Measurements from ENCODE around the gene U2AF1L4. TPM values are rescaled to one million over a fixed set of nuclear protein-coding genes. Genes with fewer than 3 reads are reported as not detected.

Gene U2AF1L4
- polyA plus RNA-seq, 1 donor from 2014 or later: 57.0 TPM

GRCh38 chr19:35733180-35734125, 11.8 kb downstream of the U2AF1L4 start:
- no peak overlapping the region for H3K9ac ChIP-seq (ENCODE audit: low read length)
- H2AFZ ChIP-seq (ENCODE audit: low read depth, low read length): no peak overlapping the region
- H3K9me3 ChIP-seq (ENCODE audit: low read length): no peaks in the 10 kb centered on the region
- no peaks in the 10 kb centered on the region for H3F3A ChIP-seq (ENCODE audit: insufficient read depth, low read length, poor library complexity, severe bottlenecking)
- TF ChIP-seq POLR2AphosphoS5 (IDR thresholded peaks at IDR 0.05) (no peak), RAD21 (conservative IDR thresholded peaks at IDR 0.05) (no peak), SMC3 (conservative IDR thresholded peaks at IDR 0.05; ENCODE audit: poor library complexity) (no peak), EP300 (conservative IDR thresholded peaks at IDR 0.05; ENCODE audit: poor library complexity, severe bottlenecking) (no peak), EZH2 (IDR thresholded peaks at IDR 0.05; ENCODE audit: borderline replicate concordance, insufficient read depth, low read length, poor library complexity, severe bottlenecking) (no peak), REST (IDR thresholded peaks at IDR 0.05; ENCODE audit: borderline replicate concordance) (no peak), MXI1 (conservative IDR thresholded peaks at IDR 0.05; ENCODE audit: poor library complexity, severe bottlenecking) (no peak), CTCF (IDR thresholded peaks at IDR 0.05; ENCODE audit: poor library complexity, severe bottlenecking) (no peak), TAF1 (IDR thresholded peaks at IDR 0.05; ENCODE audit: low read depth) (no peak)
- no peak overlapping the region for H3K4me2 ChIP-seq (ENCODE audit: low read length)
- no peak overlapping the region for H3K27ac ChIP-seq (ENCODE audit: low read length)
- H3K79me2 ChIP-seq (replicated peaks; ENCODE audit: insufficient read depth, low read length): no peaks in the 10 kb centered on the region
- no peaks in the 10 kb centered on the region for H4K20me1 ChIP-seq (ENCODE audit: insufficient read depth)
- no peaks in the 10 kb centered on the region for H3K9me2 ChIP-seq (ENCODE audit: insufficient read depth, low read length)
- no peak overlapping the region for H3K4me3 ChIP-seq (ENCODE audit: low read length)
- H3K36me3 ChIP-seq (ENCODE audit: insufficient read depth, low read length): no peaks in the 10 kb centered on the region
- no peaks in the 10 kb centered on the region for H3K27me3 ChIP-seq (ENCODE audit: insufficient read depth, low read depth, low read length)

- Histone ChIP-seq H3K79me2 (replicated peaks; ENCODE audit: insufficient read depth, low read length) (no peaks in the 10 kb centered on the region), H3F3A (ENCODE audit: insufficient read depth, low read length, poor library complexity, severe bottlenecking) (no peaks in the 10 kb centered on the region), H3K27me3 (ENCODE audit: insufficient read depth, low read depth, low read length) (no peaks in the 10 kb centered on the region), H3K4me3 (ENCODE audit: low read length) (no peak overlapping the region), H3K9ac (ENCODE audit: low read length) (no peak overlapping the region), H3K36me3 (ENCODE audit: insufficient read depth, low read length) (no peaks in the 10 kb centered on the region), H3K9me2 (ENCODE audit: insufficient read depth, low read length) (no peaks in the 10 kb centered on the region), H3K4me2 (ENCODE audit: low read length) (no peak overlapping the region), H3K9me3 (ENCODE audit: low read length) (no peaks in the 10 kb centered on the region), H4K20me1 (ENCODE audit: insufficient read depth) (no peaks in the 10 kb centered on the region), H3K27ac (ENCODE audit: low read length) (no peak overlapping the region), H2AFZ (ENCODE audit: low read depth, low read length) (no peak overlapping the region)
- TF ChIP-seq REST (IDR thresholded peaks at IDR 0.05; ENCODE audit: borderline replicate concordance): no peak
- TF ChIP-seq SMC3 (conservative IDR thresholded peaks at IDR 0.05; ENCODE audit: poor library complexity): no peak
- no peak for TF ChIP-seq POLR2AphosphoS5 (IDR thresholded peaks at IDR 0.05)
- no peak for TF ChIP-seq TAF1 (IDR thresholded peaks at IDR 0.05; ENCODE audit: low read depth)
Measured at GRCh38 chr19:35732540-35733179, 12.6 kb downstream of the U2AF1L4 start.
